WERI-Rb-1 (cell line): Measurements from ENCODE around the gene EYA4.

Experiments
- DNase-seq: peaks from one replicate; pipeline ENCODE4 v3.0.0-alpha.2; 2020
- H3K27ac ChIP-seq: fragments of 250-450 bp; sonication (Bioruptor Pico); 2 replicates; pipeline ENCODE4 v1.5.1; 2020; ENCODE audit warnings: mild to moderate bottlenecking, moderate library complexity
- H3K27me3 ChIP-seq: fragments of 250-450 bp; sonication (Bioruptor Pico); 2 replicates; pipeline ENCODE4 v1.5.1; 2021; ENCODE audit warnings: mild to moderate bottlenecking, low read depth, moderate library complexity; ENCODE audit not compliant: insufficient read depth, severe bottlenecking
- H3K36me3 ChIP-seq: fragments of 250-450 bp; sonication (Bioruptor Pico); 2 replicates; pipeline ENCODE4 v1.5.1; 2020; ENCODE audit warnings: mild to moderate bottlenecking, moderate library complexity
- H3K4me3 ChIP-seq: 2 replicates; pipeline ENCODE4 v1.5.1; 2011; ENCODE audit warnings: low read depth, mild to moderate bottlenecking, control low read depth, low read length
- H3K9me3 ChIP-seq: fragments of 250-450 bp; sonication (Bioruptor Pico); 2 replicates; pipeline ENCODE4 v1.5.1; 2021; ENCODE audit warnings: mild to moderate bottlenecking, moderate library complexity; ENCODE audit not compliant: severe bottlenecking
- TF ChIP-seq, protein P1 (sequence below): IDR thresholded peaks from 2 replicates; pipeline ENCODE4 v1.5.1; 2011; ENCODE audit warnings: low read depth, mild to moderate bottlenecking, control low read depth, inconsistent platforms, low read length

The EYA4 gene

DNA sequence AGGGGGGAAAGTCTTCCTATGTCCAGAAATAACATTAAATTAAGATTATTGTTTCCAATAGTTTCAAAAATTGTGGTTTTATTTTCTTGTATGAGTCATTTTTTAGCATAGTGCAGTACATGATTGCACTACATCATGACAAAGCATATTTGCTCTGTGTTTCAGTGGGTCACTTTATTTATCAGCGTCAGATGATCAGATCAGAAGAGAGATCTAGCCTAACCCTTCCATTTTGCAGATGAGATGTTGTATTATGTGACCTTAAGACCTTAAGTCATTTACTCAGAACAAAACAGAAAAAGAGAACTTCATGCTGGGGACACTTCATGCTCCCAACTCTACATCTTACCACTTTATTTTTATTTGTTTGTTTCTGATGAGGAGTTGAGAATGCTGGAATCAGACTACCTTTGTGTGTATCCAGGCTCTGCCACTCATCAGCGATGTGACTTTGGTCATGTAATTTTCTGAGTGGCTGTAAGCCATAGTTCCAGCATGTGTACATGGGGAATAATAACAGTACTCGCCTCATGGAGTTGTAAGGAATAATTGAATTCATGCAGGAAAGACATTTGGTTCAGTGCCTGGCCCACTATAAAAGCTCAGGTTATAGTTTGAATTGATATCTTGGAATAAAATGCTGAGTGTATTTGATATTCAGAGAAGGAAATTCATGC lies 13.5 kb downstream of the EYA4 start:
- no peak for DNase-seq
- Histone ChIP-seq H3K9me3 (no peaks in the 10 kb centered on the region), H3K27me3 (peaks cover 10% of the 10 kb centered on the region), H3K36me3 (no peaks in the 10 kb centered on the region), H3K4me3 (no peak overlapping the region), H3K27ac (no peak overlapping the region)
- TF ChIP-seq, protein P1, sequence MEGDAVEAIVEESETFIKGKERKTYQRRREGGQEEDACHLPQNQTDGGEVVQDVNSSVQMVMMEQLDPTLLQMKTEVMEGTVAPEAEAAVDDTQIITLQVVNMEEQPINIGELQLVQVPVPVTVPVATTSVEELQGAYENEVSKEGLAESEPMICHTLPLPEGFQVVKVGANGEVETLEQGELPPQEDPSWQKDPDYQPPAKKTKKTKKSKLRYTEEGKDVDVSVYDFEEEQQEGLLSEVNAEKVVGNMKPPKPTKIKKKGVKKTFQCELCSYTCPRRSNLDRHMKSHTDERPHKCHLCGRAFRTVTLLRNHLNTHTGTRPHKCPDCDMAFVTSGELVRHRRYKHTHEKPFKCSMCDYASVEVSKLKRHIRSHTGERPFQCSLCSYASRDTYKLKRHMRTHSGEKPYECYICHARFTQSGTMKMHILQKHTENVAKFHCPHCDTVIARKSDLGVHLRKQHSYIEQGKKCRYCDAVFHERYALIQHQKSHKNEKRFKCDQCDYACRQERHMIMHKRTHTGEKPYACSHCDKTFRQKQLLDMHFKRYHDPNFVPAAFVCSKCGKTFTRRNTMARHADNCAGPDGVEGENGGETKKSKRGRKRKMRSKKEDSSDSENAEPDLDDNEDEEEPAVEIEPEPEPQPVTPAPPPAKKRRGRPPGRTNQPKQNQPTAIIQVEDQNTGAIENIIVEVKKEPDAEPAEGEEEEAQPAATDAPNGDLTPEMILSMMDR: no peak

DNA sequence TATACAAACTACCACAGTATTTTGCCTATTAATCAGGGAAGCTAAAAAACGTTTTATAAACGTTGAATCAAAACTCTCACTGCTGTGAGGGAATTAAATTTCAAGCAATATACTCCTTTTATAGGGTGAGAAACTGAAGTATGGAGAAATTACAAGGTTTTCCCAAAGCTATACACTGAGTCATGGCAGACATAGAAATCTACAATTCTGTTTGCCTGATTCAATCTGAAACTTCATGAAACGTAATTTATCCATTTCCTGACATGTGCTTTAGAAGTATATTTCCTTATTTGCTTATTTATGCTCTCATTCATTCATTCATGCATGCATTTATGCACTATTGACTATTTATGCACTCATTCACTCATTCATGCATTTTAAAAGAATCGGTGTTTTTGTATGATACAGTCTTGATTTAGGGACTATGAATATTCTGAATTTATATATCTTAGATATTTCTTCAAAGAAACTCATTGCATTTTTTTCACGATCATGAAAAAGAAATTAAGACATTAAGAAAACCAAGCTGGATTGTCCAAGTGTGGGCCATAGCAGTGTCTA lies 16.5 kb downstream of the EYA4 start:
- Histone ChIP-seq H3K27ac (no peak overlapping the region), H3K4me3 (no peak overlapping the region), H3K36me3 (no peaks in the 10 kb centered on the region), H3K27me3 (peaks cover 10% of the 10 kb centered on the region), H3K9me3 (no peaks in the 10 kb centered on the region)
- no peak for DNase-seq
- TF ChIP-seq, protein P1: no peak

DNA sequence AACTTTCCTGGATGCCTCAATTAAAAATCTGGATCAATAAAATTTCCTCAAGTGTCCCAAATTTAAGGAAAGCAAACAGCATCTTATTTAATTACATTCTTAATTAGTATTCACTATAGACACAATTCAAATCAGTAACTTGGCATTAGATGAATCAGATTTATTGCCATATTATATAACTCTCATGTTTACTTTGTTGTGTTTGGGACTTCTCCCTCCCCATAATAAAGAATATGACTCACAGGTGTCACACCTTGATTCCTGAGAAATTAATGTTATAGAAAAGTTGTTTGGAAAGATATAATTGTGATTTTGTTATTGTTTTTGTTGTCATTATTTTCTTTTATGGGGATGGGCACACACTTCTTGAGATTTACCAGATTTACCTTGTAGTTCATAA lies 18.4 kb downstream of the EYA4 start:
- no peaks in the 10 kb centered on the region for H3K36me3 ChIP-seq
- TF ChIP-seq, protein P1: no peak
- no peak overlapping the region for H3K27ac ChIP-seq
- DNase-seq: no peak
- H3K4me3 ChIP-seq: no peak overlapping the region
- H3K9me3 ChIP-seq: no peaks in the 10 kb centered on the region
- peaks cover 11% of the 10 kb centered on the region for H3K27me3 ChIP-seq

DNA sequence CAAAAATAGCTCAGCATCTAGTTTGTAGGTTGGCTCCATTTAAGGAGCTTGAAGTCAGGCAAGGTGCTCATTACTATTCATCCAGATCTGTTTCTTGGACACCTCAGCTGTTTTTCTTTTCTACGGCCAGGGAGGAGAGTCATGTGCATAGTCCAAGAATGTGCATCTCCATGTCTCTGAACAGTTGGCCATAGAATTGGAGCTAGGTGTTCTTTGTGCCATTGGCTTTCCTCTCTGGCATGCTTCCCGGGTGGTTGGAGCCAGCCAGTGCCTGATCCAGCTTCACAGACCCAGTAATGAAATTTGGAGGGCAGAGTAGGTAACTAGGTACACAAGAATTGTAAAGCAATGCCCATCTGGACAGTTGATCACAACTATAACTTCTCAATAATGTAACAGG lies 21.6 kb downstream of the EYA4 start:
- H3K4me3 ChIP-seq: no peak overlapping the region
- TF ChIP-seq, protein P1: no peak
- H3K9me3 ChIP-seq: no peaks in the 10 kb centered on the region
- no peaks in the 10 kb centered on the region for H3K36me3 ChIP-seq
- no peak overlapping the region for H3K27ac ChIP-seq
- peaks cover 9% of the 10 kb centered on the region for H3K27me3 ChIP-seq
- DNase-seq: no peak

DNA sequence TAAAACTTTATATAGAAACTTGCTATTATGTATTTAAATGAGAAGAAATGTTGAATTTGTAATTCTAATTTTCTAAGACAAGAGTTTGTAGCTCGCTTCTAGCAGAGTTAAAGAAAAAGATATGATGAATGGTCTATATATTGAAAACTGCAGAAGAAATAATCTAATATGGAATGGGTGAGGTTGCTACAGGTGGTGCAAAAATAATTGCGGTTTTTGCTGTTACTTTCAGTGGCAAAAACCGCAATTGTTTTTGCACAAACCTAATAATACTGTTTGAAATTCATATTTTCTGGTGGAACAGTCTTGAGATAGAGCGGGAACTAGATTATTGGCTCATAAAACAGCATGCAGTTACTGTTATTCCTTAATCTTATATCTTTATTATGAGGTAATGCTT lies 23.9 kb downstream of the EYA4 start:
- Histone ChIP-seq H3K27ac (no peak overlapping the region), H3K27me3 (peaks cover 5% of the 10 kb centered on the region), H3K4me3 (no peak overlapping the region), H3K9me3 (no peaks in the 10 kb centered on the region), H3K36me3 (no peaks in the 10 kb centered on the region)
- TF ChIP-seq, protein P1: no peak
- no peak for DNase-seq

DNA sequence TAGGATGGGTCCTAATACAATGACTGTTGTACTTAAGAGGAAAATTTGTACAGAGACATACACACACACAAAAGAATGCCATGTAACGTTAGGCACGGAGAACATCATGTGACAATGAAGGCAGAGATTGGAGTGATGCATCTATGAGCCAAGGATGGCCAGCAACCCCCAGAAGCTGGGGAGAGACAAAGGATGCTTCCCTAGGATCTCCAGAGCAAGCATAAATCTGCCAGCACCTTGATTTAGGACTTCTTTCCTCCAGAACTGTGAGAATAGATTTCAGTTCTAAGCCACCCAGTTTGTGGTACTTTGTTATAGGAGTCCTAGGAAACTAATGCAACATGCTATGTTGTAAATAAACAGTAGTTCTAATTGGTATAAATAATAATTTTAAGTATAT lies 25.0 kb downstream of the EYA4 start:
- Histone ChIP-seq H3K9me3 (no peaks in the 10 kb centered on the region), H3K27me3 (peaks cover 5% of the 10 kb centered on the region), H3K4me3 (no peak overlapping the region), H3K27ac (no peak overlapping the region), H3K36me3 (no peaks in the 10 kb centered on the region)
- DNase-seq: no peak
- TF ChIP-seq, protein P1: no peak
